GM12878 (cell line): ENCODE measurements around the gene CNTN2. TPM values are rescaled to one million over a fixed set of nuclear protein-coding genes. Genes with fewer than 3 reads are reported as not detected.

ENCODE experiments used
- ATAC-seq: fragments of 200-7000 bp; cut with Tn5 transposase; 3 replicates; pipeline ENCODE4 v1.9.1; 2020; ENCODE audit warnings: mild to moderate bottlenecking, moderate library complexity
- BruUV-seq: library from RNA; stranded (reverse); fragments of 400-500 nt; replicated peaks from 2 replicates; lab custom pipeline; 2021; lab: Mats Ljungman, UMichigan
- CTCF ChIA-PET: fragments of 300-600 bp; sonication (Branson Sonifier 250); formaldehyde crosslinking; extraction: SDS; loops from one replicate; lab custom pipeline; 2021; ENCODE audit warnings: inconsistent platforms; lab: Yijun Ruan, JAX
- POLR2A ChIA-PET: fragments of 350-600 bp; formaldehyde crosslinking; extraction: SDS; loops from one replicate; lab custom pipeline; 2021; ENCODE audit warnings: inconsistent platforms; lab: Charles Lee
- RAD21 ChIA-PET: fragments of 300-600 bp; sonication (Branson Sonifier 250); formaldehyde crosslinking; loops from one replicate; lab custom pipeline; 2023; ENCODE audit warnings: antibody characterized with exemption; ENCODE audit not compliant: unreplicated experiment; lab: Charles Lee
- SMC1A ChIA-PET: fragments of 300-600 bp; sonication (Branson Sonifier 250); formaldehyde crosslinking; loops from one replicate; lab custom pipeline; 2023; ENCODE audit not compliant: unreplicated experiment, uncharacterized antibody; lab: Charles Lee
- DNase-seq: peaks from one replicate; pipeline ENCODE4 v3.0.0-alpha.2; 2011; ENCODE audit warnings: low read depth, low spot score
- FAIRE-seq: peaks from 3 replicates; lab custom pipeline; 2011; peaks lifted over from hg19 to GRCh38; lab: Jason Lieb, UNC
- H2AFZ ChIP-seq: 2 replicates; pipeline ENCODE4 v1.6.0; 2011; ENCODE audit warnings: low read depth, low read length, control low read depth; ENCODE audit not compliant: control insufficient read depth
- H3K27ac ChIP-seq: 2 replicates; pipeline ENCODE4 v1.5.1; 2011; ENCODE audit warnings: control low read depth; ENCODE audit not compliant: control insufficient read depth, insufficient read depth
- H3K27me3 ChIP-seq, 2 experiments: replicated peaks in 1 of 2; 2 replicates each; pipeline versions ENCODE4 v1.6.0 to v1.6.1; 2011; ENCODE audit warnings: low read length in 1 of 2; ENCODE audit not compliant: control insufficient read depth in 2 of 2, insufficient read depth in 2 of 2
- H3K36me3 ChIP-seq, 2 experiments: 2 replicates each; pipeline ENCODE4 v1.5.1; 2011; ENCODE audit warnings: low read length in 1 of 2; ENCODE audit not compliant: control insufficient read depth in 2 of 2, insufficient read depth in 2 of 2
- H3K4me1 ChIP-seq: 2 replicates; pipeline ENCODE4 v1.6.1; 2011; ENCODE audit warnings: mild to moderate bottlenecking, low read length, moderate library complexity, mixed read lengths; ENCODE audit not compliant: control insufficient read depth, insufficient read depth
- H3K4me2 ChIP-seq: 2 replicates; pipeline ENCODE4 v1.6.0; 2011; ENCODE audit warnings: control low read depth; ENCODE audit not compliant: control insufficient read depth, insufficient read depth
- H3K4me3 ChIP-seq: fragments of 200-600 bp; sonication (generic); 2 replicates; pipeline ENCODE4 v1.5.1; 2016
- H3K79me2 ChIP-seq: 2 replicates; pipeline ENCODE4 v1.6.0; 2011; ENCODE audit warnings: low read length; ENCODE audit not compliant: control insufficient read depth, insufficient read depth
- H3K9ac ChIP-seq: 2 replicates; pipeline ENCODE4 v1.8.0; 2011; ENCODE audit warnings: low read length, control low read depth, mixed read lengths; ENCODE audit not compliant: control insufficient read depth, insufficient read depth
- H3K9me3 ChIP-seq: replicated peaks from 3 replicates; pipeline ENCODE4 v1.5.1; 2011; ENCODE audit warnings: mild to moderate bottlenecking, low read length; ENCODE audit not compliant: control insufficient read depth, insufficient read depth
- H4K20me1 ChIP-seq: 2 replicates; pipeline ENCODE4 v1.6.0; 2011; ENCODE audit not compliant: control insufficient read depth, insufficient read depth
- BCL3 ChIP-seq: IDR thresholded peaks from 2 replicates; pipeline ENCODE4 v1.6.1; 2011; ENCODE audit warnings: borderline replicate concordance, low read depth, mild to moderate bottlenecking, moderate library complexity, low read length; ENCODE audit not compliant: insufficient read depth, poor library complexity, severe bottlenecking
- CEBPZ ChIP-seq: fragments of 150-350 bp; IDR thresholded peaks from 2 replicates; pipeline ENCODE4 v1.6.1; 2016; ENCODE audit warnings: low read depth, low read length
- E2F8 ChIP-seq: fragments of 450-650 bp; IDR thresholded peaks from 2 replicates; pipeline ENCODE4 v1.6.1; 2018; ENCODE audit warnings: mild to moderate bottlenecking, low read depth, moderate library complexity; ENCODE audit not compliant: partially characterized antibody
- ZBTB40 ChIP-seq: fragments of 450-650 bp; IDR thresholded peaks from 2 replicates; pipeline ENCODE4 v1.6.1; 2016; ENCODE audit warnings: mild to moderate bottlenecking, moderate library complexity, borderline replicate concordance
- WGBS: methylation state at CpG from one replicate; pipeline ENCODE4 v1.1.6; 2016; ENCODE audit warnings: low lambda C conversion rate; ENCODE audit not compliant: insufficient replicate concordance, insufficient coverage; ENCODE audit errors: missing lambda C conversion rate; 5-methylcytosine and 5-hydroxymethylcytosine counted together
- in situ Hi-C: fragments of 300-500 bp; cut with MboI; formaldehyde crosslinking; loops from 9 replicates; pipeline ENCODE4 v1.14.3; 2018; ENCODE audit warnings: mixed read lengths
- intact Hi-C: fragments of 100-400 bp; cut with micrococcal nuclease; formaldehyde crosslinking; loops from one replicate; pipeline ENCODE4 v1.14.2; 2022; ENCODE audit not compliant: unreplicated experiment
- polyA plus RNA-seq, 11 experiments: library from polyadenylated mRNA; depleted of rRNA in 4 of 11; unstranded in 6 of 11; stranded (reverse) in 5 of 11; fragments of >200 nt; fragmentation: Nextera tagmentation in 4 of 11; fragmentation: Illumina TruSeq in 1 of 11; extraction: Ambion mirVana in 4 of 11; extraction: Trizol in 1 of 11; gene quantifications; 1 replicate in 1 of 11; 2 replicates in 10 of 11; pipeline versions ENCODE4 v1.2.1 to v1.2.3, GENCODE V29; 2011 to 2016; ENCODE audit warnings: inconsistent platforms in 2 of 11, missing spikeins in 2 of 11, low read depth in 1 of 11
- total RNA-seq, 4 experiments: library from RNA; depleted of rRNA in 3 of 4; stranded (reverse); fragments of >200 nt in 3 of 4; fragmentation: Illumina TruSeq in 1 of 4; extraction: Trizol in 1 of 4; gene quantifications; 2 replicates each; pipeline versions ENCODE4 v1.2.1 to v1.2.3, GENCODE V29; 2013 to 2021

CNTN2 gene
- total and polyA plus RNA-seq, 10 of the 15 experiments (the other 5 are each of a cell fraction or from before 2014, with no cell fraction given): 0.03 TPM; not detected in 9

- POLR2A ChIA-PET: no interaction called here
- no peak for FAIRE-seq
- ATAC-seq: no peak
- no peak overlapping the region for H3K4me2 ChIP-seq
- BruUV-seq: no TSS peak
- CTCF ChIA-PET: interaction anchor here (1.4 to 6.8 kb wide), 2 partner anchors 74 to 191 kb away, joined by 3 to 151 read pairs; no protein-coding TSS in a partner anchor
- SMC1A ChIA-PET: no interaction called here
- RAD21 ChIA-PET: interaction anchor here (1.0 to 4.7 kb wide), 2 partner anchors 72 to 75 kb away, joined by 3 to 81 read pairs; no protein-coding TSS in a partner anchor
- no peaks in the 10 kb centered on the region for H3K27me3 ChIP-seq
- no peaks in the 10 kb centered on the region for H4K20me1 ChIP-seq
- H3K27ac ChIP-seq: no peak overlapping the region
- in situ Hi-C loops (loop anchor here (5.0 kb wide), 1 partner anchor 88 kb away; no protein-coding TSS in a partner anchor), intact Hi-C loops (no loop called here)
- no peak for DNase-seq
- no peaks in the 10 kb centered on the region for H3K36me3 ChIP-seq
- H3K4me1 ChIP-seq: no peaks in the 10 kb centered on the region
- no peak overlapping the region for H3K9ac ChIP-seq
- H3K79me2 ChIP-seq: no peaks in the 10 kb centered on the region
- no peak overlapping the region for H3K4me3 ChIP-seq
- no peaks in the 10 kb centered on the region for H3K9me3 ChIP-seq
- 19% methylated on average over 9 of the region's 9 CpGs for WGBS
- no peak overlapping the region for H2AFZ ChIP-seq
- TF ChIP-seq BCL3: no peak
- no peak for TF ChIP-seq E2F8
- no peak for TF ChIP-seq CEBPZ
- TF ChIP-seq ZBTB40: no peak
Measured at GRCh38 chr1:205064741-205065316, 21.8 kb downstream of the CNTN2 start.
